Measurements from ENCODE around the gene SLC25A51.
"Not testable (repeated sequence)": the region's sequence is repeated elsewhere in the genome, so short reads cannot be mapped to it uniquely, and the experiment has no call there.

Gene SLC25A51

GRCh38 chr9:37920471-37921167 lies 16.7 kb upstream of the SLC25A51 start:
- DNase-seq (ENCODE audit: low read depth in 1 of 2, low spot score in 1 of 2), result no peak

DNA sequence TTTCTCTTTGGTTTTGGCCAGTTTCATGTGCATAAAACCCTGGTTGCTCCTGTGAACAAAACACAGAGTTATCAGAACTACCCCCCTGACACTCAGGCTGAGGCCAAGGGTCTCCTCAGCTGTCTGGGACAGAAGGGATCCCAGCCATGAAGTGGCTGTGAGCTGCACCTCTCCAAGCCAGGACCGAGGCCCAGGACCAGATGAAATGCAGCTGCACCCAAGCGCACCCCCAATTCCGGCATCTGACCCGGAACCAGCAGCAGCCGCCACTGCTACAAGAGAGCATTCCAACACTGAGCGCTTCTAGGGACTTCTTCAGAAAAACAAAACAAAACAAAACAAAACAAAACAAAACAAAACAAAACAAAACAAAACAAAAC lies 16.0 kb upstream of the SLC25A51 start:
- no peak for DNase-seq (ENCODE audit: low read depth in 1 of 2, low spot score in 1 of 2)

- no peak for DNase-seq (ENCODE audit: low read depth in 1 of 2, low spot score in 1 of 2)
These were observed 15.5 kb upstream of the SLC25A51 start for GRCh38 chr9:37919246-37919955.

- no peak for DNase-seq (ENCODE audit: low read depth in 1 of 2, low spot score in 1 of 2)
These were observed 14.8 kb upstream of the SLC25A51 start for GRCh38 chr9:37918665-37919170.

DNA sequence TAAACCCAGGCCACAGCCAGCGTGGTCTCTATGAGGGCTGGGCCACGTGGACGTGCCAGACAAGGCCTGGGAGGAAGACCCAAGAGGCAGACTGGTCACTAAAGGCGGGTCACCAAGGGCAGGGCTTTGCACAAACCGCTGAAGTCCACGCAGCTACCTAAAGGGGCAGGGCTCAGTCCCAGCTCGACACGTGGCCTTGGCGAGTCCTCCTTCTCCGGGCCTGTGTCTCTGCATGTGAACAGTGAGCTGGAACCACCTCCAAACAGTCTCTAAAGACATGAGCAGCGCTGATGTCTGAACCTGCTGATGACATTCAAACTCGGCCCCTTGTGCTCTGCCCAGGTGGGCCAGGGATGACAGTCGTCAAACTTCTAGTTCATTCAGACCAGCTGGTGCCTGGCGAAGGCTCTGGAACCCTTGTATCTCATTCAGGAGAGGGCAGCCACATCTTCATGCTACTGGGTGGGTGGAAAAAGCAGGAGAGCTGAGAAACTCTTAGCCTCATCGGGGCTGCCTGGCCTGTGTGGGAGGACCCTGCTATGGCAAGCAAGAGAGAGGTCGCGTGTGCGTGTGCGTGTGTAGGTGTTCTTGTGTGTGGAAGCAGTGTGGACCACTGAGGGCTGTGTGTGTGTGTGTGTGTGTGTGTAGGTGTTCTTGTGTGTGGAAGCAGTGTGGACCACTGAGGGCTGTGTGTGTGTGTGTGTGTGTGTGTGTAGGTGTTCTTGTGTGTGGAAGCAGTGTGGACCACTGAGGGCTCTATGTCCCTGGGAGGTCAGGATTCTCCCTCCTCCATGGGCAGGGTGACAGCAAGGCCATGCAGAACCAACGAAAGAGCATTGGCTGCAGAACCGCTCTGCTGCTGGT lies 14.1 kb upstream of the SLC25A51 start:
- no peak for DNase-seq (ENCODE audit: low read depth in 1 of 2, low spot score in 1 of 2)

GRCh38 chr9:37917313-37917731 lies 13.4 kb upstream of the SLC25A51 start:
- DNase-seq (ENCODE audit: low read depth in 1 of 2, low spot score in 1 of 2), result no peak

DNA sequence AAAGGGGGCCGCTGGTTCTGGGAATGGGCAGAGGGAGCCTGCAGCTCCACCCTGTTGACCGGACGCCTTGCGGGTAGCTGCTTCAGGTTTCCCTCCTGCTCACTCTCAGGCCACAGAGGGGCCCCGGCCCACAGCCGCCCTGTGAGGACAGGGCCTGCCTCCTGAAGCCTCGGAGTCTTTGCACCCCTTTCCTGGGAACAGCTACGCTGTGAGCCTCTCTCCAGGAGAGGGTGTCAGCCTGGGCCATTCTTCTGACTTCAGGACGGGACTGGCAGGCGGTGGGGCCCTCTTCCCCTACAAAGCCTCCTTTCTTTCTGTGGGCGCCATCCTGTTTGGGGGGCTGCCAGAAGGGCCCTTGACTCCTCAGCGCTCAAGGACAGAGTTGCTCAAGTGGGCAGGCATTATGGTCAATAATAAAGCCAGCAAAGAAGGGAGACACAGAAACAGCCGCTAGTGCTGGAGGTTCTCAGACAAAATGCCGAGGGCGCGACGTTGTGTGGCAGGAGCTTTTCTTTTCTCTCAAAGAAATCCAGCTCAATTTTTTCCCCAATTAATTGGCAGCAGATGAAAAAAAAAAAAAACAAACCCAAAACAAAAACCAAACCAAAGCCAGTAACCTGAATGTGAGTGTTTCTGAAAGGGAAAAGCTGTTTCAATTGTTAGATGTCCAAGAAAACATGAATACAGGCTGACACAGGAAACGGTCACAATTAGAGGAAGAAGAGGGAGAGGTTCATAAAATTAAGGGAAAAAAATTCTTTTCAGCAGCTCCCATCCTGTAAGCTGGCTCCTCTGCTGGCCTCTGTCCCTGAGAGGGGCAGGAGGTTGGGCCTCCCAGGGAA lies 12.8 kb upstream of the SLC25A51 start:
- no peak for DNase-seq (ENCODE audit: low read depth in 1 of 2, low spot score in 1 of 2)

DNA sequence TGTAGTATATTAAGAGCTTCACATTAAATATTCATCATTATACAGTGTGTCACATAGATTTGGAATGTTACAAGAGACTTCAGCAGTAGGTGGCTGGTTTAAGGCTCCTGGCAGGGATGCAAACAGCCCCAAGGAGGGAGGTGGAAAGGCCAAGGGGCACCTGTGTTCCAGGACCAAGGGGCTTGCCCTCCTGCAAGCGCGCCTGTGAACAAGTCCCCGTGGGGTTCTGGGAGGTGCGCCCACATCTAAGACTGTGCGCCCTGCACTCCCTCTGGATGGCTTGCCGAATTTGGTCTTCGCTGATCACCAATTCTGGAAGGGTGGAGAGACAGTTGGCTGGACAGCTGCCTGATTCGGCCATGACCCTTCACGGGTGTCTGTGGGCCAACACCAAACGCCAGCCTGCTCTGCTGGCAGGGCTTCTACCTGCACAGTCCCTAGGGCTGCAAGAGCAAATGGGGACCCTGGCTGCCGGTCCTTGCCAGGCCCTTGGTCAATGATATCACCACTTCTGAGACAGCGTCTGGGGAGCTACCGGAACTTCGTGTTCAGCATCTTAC lies 12.1 kb upstream of the SLC25A51 start:
- DNase-seq (ENCODE audit: low read depth in 1 of 2, low spot score in 1 of 2), result no peak

DNA sequence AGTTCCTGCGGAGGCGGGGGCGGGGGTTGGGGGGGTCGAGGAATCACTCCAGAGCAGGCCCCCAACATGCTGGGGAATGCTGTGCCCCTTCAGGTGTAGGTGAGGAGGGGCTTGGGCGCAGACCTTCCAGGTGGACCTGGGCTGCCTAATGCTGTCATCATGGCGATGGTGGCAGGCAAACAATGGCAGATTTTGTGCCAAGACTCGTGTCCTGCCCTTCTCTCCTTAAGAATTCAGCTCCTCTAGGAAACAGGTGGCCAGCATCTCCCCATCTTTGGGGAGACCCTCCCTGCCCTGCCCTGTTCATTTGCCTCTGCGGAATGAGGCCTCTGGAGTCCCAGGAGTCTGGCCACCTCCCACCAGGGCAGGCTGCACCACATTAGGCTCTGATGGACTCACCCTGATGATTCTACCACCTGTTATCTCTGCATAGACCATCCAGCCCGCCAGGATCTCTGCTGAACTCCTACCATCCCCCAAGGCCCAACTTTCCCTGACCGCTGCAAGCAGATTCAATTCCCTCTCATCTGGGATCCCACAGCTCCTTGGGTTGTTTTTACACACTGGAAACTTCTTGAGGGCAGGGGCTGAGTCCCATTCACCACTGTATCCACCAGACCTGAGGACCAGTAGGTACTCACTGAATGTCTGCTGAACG lies 10.9 kb upstream of the SLC25A51 start:
- no peak for DNase-seq (ENCODE audit: low read depth in 1 of 2, low spot score in 1 of 2)

GRCh38 chr9:37914154-37914551 lies 10.2 kb upstream of the SLC25A51 start:
- DNase-seq (ENCODE audit: low read depth in 1 of 2, low spot score in 1 of 2), result no peak

GRCh38 chr9:37913480-37914153 lies 9.7 kb upstream of the SLC25A51 start:
- peak; percentile 60 to 69 for DNase-seq (ENCODE audit: low read depth in 1 of 2, low spot score in 1 of 2)

- no peak for DNase-seq (ENCODE audit: low read depth in 1 of 2, low spot score in 1 of 2)
These were observed 7.3 kb upstream of the SLC25A51 start for GRCh38 chr9:37911271-37911681.

- DNase-seq (ENCODE audit: low read depth in 1 of 2, low spot score in 1 of 2), result no peak
These were observed 6.3 kb upstream of the SLC25A51 start for GRCh38 chr9:37910271-37910670.

DNA sequence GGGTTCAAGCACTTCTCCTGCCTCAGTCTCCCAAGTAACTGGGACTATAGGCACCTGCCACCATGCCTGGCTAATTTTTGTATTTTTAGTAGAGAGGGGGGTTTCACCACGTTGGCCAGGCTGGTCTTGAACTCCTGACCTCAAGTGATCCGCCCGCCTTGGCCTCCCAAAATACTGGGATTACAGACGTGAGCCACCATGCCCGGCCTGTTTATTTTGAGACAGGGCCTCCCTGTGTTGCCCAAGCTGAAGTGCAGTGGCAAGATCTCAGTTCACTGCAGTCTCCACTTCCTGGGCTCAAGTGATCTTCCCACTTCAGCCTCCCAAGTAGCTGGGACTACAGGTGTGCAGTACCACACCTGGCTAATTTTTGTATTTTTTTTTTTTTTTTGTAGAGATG lies 5.9 kb upstream of the SLC25A51 start:
- DNase-seq (ENCODE audit: low read depth in 1 of 2, low spot score in 1 of 2), result not testable (repeated sequence)

GRCh38 chr9:37909326-37909725 lies 5.4 kb upstream of the SLC25A51 start:
- no peak for DNase-seq (ENCODE audit: low read depth in 1 of 2, low spot score in 1 of 2)

- DNase-seq (ENCODE audit: low read depth in 1 of 2, low spot score in 1 of 2), result no peak
These were observed 4.8 kb upstream of the SLC25A51 start for GRCh38 chr9:37908698-37909186.

GRCh38 chr9:37908283-37908682 lies 4.4 kb upstream of the SLC25A51 start:
- DNase-seq (ENCODE audit: low read depth in 1 of 2, low spot score in 1 of 2), result no peak

DNA sequence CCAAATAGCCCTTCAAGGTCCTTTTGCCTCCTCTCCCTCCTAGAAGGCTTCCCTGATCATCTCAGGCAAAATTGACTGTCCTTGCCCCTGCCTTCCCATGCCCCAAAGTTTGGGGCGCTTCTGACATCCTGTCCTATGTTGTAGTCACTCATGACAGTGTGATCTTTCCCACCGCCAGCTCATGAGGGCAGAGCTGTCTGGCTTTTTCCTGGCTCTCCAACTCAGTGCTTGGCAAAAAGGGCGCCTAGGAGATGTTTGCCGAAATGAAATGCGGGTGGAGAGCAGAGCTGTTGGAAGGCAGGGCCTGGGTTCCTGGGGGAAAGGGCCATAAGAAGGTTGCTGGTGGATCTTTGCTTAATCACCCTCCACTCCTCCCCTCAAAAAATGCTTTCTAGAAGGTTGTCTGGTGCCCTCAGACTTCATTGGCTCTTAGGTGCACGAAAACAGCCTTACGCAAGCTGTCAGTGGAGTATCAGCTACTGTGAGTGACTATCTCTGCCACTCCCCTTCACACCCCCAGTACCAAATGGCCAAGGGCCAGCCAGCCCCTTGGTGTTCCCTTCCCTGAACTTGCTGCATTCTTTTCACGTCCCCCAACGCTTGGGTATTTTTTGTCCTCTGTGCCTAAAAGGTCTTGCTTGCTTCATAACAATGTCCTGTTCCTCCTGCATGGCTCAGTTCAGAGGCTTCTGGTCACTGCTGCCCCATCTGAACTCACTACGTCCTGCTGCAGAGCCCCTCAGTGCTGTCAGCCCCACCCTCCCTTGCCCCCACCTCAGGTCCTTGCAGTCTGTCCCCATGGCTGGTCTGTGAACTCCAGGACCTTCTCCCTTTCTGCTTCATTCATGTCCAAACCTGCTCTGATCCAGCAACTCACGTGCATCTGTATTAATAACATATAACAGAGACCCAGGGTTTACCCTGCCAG lies 2.6 kb upstream of the SLC25A51 start:
- no peak for DNase-seq (ENCODE audit: low read depth in 1 of 2, low spot score in 1 of 2)

Data from activated T-helper 1 cell treated with anti-CD3 and anti-CD28 coated beads, Interleukin-2, amount 50 U/mL, for 16 hours (primary cell).